ENCODE results near the gene RICTOR.

DNA sequence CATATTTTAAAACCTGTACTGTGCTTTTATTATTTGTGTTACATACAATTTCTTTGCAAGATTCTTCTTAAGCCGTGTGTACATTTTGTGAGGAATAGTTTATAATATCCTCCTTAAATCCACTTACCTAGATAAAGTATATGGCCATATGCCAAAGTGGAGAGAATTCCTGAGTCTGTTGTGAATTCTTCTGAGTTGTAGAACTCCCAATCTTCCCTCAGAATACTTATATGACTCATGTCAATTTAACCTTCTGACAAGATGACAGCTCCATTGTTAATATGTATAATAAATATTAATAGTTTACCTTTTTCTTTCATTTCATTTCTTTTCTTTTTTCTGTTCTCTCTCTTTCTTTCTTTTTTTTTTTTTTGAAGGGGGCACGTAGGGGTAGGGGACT, 6.0 kb upstream of the RICTOR start:
- TF ChIP-seq, protein P1, sequence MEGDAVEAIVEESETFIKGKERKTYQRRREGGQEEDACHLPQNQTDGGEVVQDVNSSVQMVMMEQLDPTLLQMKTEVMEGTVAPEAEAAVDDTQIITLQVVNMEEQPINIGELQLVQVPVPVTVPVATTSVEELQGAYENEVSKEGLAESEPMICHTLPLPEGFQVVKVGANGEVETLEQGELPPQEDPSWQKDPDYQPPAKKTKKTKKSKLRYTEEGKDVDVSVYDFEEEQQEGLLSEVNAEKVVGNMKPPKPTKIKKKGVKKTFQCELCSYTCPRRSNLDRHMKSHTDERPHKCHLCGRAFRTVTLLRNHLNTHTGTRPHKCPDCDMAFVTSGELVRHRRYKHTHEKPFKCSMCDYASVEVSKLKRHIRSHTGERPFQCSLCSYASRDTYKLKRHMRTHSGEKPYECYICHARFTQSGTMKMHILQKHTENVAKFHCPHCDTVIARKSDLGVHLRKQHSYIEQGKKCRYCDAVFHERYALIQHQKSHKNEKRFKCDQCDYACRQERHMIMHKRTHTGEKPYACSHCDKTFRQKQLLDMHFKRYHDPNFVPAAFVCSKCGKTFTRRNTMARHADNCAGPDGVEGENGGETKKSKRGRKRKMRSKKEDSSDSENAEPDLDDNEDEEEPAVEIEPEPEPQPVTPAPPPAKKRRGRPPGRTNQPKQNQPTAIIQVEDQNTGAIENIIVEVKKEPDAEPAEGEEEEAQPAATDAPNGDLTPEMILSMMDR (conservative IDR thresholded peaks at IDR 0.05), result no peak
- TF ChIP-seq ZFX (IDR thresholded peaks at IDR 0.05), result no peak

Measured in C4-2B (cell line).